Activated CD4-positive, alpha-beta T cell treated with anti-CD3 and anti-CD28 coated beads, Interleukin-2, amount 50 U/mL, for 1 hour (primary cell): ENCODE data around the gene DKC1.
A peak's percentile ranks its signal among the peaks of the same experiment; 100 is the strongest.

Source experiments
- DNase-seq: peaks from one replicate; pipeline ENCODE4 v3.0.0-alpha.2; 2020

The DKC1 gene

DNA sequence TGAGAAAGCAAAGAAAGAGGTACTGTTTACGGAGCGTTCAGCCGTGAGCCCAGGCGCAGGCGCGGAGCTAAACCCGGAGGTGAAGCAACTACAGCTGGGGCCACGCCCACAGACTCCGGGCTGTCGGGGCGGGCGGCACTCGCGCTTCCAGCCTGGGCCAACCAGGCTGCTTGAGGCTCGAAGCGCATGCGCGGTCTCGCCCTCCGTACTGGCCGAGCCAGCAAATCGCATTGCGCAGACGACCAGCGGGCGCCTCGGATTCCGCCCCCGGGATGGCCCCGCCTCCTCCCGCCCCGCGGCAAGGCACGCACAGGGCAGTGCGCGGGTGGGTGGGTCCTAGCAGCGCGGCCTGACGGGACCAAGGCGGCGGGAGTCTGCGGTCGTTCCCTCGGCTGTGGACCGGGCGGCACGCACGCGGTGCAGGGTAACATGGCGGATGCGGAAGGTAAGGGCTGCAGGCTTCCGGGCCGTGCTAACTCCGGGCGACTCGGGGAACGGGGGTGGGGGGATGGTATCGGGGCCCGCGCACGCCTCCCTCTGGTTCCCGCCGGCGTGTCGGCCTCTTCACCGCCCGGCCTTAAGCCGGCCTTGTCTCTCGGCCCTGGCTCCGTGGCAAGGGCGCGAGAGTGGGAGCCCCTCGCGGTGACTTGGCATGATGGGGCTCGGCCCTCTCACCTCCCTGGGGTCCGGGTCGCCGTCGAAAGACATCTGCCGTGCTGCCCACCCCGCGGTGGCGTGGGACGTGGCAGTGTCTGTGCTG is at the start of gene DKC1:
Gene DKC1 (plus strand): TSS at position 328 of the 760 bp plus-strand sequence. CDS start 102 bp downstream, at position 430.
- DNase-seq, result peak; percentile 92

DNA sequence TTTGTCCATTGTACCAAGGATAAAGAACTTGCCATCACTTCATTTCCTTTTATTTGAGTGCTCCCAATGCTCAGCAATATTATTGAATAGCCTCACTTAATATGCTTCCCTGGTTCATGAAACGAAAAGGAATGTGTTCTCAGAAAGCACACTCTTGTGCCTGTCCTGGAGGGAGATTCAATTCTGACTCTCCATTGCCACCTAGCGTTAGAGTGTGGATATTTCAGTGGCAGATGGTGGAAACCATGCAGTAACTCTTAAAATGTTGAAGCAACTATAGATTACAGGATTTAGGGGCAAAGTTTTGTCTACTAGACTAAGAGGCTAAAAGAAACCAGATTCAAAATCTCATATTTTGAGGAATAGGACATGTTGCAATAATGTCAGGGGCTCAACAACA is 47.7 kb upstream of the DKC1 start:
- DNase-seq, result peak; percentile 35

DNA sequence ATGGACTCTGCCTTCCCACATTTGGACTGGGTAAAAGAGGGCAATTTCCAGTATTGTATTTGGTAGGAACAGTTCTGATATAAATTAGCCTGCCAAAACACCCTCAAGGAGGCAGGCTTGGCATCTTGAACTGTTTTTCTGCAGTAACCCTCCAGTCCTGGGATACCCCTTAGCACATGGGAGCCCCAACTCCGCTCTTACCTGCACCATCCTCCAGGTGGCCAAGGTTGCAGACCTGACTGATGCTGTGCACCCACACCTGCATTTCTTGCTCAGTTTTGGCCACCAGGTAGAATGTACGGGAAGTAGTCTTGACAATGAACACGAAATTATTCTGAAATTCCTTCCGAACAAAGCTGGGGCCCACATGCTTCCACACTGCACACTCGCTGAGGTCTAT is 46.8 kb upstream of the DKC1 start:
- no peak for DNase-seq

DNA sequence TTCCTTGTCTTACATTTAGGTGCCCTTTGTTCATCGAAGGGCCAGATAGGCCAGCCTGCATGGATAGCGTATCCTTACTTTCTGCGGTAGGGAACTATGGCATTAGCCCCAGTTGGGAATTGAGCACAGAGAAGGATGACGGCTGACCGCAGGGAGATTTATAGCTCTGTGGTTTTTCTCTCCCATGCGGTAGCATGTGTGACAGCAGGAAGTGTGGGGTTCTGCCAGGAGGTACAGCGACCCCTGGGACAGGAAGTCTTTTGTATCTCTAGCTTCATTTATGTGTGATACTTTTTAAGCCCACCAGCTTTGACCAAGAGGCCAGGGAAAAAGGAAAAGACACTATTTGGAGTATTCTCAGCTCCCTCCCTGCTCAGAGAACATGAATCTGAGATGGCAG is 44.8 kb upstream of the DKC1 start:
- no peak for DNase-seq

DNA sequence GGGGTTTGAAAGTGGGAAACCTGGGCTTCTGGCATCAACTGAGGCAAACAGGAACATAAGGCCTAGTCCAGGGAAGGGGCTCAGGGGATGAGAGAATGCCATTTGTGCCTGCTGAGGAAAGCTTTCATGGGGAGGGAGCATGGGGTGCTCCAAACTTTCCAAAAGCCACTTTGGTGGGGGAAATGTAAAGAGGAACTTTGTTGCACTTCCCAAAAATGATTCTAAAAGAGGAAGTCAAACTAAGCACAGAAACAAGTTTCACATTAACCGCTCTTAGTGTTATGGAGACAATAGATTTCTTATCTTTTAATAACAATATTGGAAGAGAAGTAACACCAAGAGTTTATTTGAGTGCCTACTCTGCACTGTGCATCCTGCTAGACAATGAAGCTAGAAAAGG is 44.0 kb upstream of the DKC1 start:
- DNase-seq, result no peak

DNA sequence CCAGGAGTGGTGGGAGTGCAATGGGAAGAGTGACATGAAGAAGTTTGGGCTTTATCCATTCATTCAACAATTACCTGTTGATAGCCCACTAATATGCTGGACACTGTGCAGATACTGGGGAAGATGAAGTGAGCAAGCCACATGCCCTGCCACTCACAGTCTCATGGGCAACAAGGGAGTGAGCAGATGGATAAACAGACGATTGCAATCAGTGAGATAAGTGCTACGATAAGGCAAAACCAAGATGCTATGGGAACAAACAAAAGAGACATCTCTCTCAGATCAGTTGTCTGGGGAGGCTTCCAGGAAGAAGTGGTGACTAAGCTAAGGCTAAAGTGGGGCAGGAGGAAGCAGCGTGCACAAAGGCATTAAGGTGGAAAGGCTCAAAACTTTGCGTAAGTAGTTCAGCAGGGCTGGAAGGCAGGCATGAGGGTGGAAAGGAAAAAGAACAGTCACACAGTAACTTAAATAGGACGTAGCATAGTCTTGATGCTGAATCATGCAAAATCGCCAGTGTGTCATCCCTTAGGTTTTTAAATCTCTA is 43.5 kb upstream of the DKC1 start:
- peak; percentile 26 for DNase-seq

DNA sequence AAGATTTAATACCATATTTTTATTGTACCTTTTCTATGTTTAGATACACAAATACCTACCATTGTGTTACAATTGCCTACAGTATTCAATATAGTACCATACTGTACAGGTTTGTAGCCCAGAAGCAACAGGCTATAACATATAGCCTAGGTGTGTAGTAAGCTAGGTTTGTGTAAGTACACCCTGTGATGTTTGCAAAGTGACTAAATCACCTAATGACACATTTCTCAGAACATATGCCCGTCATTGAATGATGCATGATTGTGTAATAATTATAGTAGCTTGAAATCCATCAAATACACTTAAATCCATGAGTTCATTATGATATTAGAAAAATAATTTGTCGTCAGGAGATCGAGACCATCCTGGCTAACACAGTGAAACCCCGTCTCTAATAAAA is 42.6 kb upstream of the DKC1 start:
- DNase-seq, result no peak

DNA sequence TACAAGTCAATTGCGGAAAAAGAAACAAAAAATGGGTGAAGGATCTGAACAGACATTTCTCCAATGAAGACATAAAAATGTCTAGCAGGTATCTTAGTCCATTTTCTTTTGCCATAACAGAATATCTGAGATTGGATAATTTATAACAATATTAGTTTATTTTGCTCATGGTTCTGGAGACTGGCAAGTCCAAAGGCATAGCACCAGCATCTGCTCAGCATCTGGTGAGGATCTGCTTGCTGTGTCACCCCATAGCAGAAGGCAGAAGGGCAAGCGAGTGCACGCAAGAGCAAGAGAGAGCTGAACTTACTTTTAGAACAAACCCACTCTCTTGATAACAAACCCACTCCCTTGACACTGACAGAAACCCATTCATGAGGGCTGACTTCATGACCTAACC is 41.5 kb upstream of the DKC1 start:
- no peak for DNase-seq

DNA sequence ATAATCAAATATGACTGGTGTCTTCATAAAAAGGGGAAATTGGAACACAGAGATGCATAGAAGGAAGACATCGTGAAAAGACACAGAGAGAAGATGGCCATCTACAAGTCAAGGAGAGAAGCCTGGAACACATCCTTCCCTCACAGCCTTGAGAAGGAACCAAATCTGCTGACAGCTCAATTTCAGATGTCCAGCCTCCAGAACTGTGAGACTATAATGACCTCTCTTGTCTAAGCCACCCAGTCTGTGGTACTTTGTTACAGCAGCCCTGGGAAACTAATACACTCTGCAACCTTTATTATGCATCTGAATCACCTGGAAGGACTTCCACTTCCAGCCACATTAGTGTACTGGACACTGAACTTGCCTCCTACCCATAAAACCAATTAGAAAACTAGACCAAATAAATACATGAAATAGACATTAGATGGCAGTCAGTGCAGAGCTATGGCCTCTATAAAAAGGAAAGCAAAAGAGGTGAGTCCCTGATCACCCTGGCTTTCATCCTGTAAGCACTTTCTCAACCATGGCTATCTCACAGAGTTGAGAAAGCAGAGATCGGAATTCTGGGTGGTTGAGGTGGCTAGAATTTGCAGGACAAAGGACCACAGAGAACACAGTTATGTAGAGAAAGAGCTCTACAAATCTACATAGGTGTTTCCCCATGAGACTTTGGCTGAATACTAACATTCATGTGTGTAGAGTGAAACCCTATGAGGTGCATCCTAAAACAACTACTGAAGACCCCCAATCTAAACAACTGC is 37.5 kb upstream of the DKC1 start:
- DNase-seq, result no peak

DNA sequence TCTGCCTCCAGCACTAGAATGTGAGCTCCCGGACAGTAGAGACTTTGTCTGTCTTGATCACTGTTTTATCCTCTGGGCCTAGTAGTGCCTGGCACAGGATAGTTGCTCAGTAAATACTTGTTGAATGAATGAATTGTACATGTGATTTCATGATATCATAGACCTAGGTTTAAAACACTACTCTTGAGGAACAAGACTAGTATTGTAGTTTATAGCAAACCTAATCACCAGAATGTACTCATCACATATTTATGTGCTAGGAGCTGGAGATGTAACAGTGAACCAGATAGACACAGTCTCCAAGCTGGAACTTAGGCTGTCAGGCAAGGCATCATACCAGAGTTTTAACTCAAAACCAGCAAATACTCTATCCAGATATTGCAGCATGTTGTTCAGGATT is 35.2 kb upstream of the DKC1 start:
- no peak for DNase-seq

DNA sequence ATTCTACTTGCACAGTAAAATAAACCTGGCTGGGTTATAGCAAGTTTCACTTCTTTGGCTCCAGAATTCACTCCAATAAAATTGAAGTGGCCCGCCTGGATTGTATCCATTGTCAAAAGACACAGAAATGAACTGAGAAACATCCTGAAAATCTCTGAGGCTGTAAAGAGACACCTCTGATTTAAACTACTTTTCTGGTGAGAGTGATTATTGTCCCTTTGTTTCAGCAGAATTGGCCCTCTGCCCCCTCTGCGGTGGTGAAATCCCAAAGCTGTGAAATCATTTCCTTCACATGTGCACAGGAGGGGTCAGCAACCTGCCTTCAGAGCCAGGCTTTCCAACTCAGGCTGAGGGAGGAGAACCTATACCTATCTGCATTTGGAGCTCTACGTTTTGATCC is 34.8 kb upstream of the DKC1 start:
- no peak for DNase-seq

DNA sequence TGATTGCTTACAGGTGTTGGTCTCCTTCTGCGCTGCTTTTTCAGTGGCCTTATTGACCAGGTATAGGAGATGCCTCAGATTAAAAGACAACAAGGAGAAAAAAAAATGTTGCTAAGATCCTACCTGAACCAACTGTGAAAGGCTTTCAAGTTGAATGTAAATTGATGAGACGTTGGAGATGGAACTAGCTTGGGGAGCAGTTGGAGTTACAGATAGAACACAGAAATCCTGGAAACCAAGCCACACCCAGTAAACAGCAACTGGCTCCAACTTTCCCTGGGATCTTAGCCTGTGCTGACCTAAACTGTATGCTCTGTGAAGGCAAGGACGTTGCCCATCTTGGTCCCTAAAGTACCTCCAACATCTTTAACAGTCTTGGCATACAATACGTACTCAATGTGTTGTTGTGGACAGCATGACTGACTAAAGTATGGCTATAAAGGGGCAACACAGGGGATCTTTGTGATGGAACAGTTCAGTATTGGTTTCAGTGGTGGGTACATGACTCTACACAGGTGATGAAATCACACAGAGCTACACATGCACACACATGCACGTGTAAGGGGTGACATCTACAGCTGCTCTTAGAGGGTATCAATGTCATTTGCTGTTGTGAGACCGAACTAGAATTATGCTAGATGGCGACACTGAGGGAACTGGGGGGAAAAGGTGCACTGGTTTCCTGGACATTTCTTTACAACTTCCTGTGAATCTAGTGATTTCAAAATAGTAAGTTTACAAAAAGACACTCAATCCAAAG is 34.1 kb upstream of the DKC1 start:
- DNase-seq, result no peak

DNA sequence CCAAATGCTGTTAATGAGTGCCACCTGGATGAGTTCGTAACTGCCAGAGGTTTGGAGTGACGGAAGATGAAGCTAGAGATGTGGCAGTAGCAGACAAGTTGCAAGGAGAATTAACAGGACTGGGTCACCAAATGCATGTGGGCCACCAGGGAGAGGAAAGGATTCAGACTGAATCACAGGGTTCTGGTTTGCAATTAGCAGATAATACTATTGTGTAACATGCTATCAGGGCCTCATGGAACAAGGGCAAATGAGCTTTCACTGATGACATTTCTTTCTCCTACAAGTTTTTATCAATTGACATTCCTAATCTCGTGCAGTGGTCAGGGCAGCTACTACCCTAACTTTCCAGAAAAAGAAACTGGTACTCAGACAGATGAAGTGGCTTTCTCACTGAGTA is 33.2 kb upstream of the DKC1 start:
- DNase-seq, result no peak

DNA sequence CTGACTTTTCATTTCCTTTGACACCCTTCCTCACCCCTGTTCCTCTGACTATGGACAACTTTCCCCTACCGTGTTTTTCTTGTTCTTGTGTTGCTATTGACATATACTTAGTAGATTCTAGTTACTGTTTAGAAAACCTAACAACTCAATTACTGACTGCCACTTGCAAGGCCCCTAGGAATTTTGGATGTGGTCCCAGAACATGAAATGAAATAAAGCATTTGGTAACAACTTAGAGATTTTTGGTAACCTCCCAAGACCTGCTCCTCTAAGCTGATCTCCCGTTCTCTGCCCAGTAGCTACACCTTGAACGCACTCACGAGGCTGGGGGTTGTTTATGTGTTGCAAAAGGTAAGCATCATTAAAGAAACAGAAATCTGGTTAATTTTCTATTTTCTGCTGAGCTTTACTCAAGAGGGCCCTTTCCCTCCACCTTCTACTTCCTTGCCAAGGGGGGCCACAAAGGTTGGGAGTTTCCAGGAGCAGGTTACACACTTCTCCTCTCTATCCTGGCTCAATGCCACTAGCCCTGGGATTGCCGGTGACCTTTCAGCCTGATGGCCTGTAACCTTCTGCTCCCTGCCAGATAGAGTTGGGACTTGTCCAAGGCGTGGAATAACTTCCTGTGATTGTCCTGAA is 32.3 kb upstream of the DKC1 start:
- no peak for DNase-seq

DNA sequence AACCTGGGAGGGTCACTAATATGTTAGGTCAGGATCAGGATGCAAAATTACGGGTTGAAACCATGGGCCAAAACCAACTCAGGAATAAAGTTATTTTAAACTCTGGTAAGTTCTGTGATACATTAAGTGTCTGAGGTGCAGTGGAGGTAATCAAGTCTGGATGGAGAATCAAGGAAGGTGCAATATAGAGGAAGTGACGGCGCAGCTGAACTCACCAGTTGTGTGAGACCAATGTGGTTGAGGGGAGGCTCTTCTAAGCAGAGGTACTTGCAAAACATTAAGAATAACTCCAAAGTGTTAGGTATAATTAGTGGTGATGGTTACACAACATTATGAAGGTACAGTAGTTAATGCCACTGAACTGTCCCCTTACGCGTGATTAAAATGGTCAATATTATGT is 31.5 kb upstream of the DKC1 start:
- DNase-seq, result no peak

DNA sequence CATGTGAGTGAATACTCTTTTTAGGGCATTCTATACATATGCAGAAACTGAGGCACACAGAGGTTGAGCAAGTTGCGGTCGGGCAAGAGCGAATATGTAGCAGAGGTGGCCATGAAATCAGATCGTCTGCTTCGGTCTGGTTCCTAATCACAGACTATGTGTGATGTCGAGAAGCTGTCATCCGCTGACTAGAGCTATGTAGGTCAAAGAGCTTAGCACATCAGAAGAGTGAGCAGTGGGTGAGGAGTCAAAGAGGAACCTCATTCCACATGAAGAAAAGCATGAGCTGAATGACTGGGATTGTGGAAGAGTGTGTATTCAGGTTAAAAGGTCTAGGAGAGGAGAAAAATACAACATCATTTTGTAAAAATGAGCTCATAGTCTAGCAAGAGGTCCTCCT is 30.8 kb upstream of the DKC1 start:
- DNase-seq, result no peak

DNA sequence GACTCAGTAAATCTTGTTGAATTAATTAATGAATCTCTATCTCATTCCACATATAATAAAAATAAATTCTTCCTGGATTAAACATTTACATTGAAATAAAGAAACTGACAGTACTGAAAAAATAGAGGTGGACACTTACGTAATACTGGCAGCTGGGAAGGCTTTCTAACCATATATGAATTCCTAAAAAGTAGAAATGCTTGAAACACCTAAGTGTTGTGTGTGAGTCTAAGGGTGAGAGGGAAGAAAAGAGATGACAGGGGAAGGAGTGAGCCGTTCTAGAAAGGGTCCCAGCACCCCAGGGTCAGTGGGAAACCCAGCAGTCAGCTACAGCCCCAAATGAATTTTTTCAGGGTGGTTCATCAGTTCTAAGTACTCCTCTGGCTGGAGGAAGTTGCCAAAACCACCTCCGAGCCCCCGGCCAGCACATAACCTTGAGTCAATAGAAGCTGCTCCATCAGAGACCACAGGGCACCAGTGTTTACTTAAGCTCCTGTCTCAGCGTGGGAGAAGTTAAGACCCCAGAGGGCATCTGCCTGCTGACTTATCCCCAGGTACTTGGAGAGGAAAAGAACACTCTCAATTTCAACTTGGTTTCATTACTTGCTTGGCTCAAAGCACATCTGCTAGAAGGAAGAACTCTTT is 30.1 kb upstream of the DKC1 start:
- DNase-seq, result no peak

DNA sequence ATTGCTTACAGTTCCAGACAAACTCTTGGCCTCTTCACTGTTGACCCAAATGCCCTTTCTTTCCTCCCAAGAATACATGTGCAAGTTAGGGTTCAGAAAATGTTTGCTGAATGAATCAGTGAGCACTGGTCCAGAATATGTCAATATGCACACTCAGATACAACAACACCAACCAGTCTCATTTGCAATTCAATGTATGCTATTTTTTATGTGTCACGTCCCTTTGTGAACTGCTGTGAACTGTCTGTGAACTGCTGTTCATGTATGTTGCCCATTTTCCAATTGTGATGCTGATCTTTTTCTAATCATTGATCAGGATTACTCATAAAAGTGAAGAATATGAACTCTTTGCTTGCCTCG is 29.6 kb upstream of the DKC1 start:
- no peak for DNase-seq

DNA sequence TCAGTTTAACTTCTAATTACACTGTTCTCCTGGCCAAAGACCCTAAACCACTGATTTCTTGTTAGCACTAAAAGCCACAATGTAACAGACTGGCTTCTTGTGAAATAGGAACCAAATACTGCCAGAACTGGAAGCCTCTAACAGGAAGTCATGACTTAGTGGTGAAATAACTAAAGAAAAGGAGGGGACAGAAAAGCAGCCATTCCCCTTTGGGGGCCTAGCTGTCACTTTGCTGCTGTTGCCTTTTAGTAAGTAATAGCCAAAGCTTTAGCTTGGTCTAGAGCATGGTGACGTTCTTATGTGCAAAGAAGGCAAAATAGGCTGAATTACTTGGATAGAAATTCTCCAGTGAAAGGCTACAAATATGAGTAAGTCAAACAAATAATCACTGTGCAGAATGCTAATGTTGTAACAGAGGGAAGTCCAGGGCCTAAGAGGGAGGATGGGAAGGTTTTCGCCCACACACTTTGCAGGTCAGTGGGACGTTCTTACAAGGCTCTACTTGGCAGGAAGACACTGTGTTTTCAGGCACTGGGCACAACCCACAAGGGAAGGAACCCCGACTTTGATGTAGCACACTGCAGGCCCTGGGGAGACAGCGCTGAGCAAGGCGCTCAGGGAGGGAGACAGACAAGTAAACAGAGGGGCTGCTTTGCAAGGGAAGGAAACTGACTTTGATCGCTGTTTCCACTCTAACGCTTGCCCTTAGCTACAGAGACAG is 28.4 kb upstream of the DKC1 start:
- peak; percentile 38 for DNase-seq

DNA sequence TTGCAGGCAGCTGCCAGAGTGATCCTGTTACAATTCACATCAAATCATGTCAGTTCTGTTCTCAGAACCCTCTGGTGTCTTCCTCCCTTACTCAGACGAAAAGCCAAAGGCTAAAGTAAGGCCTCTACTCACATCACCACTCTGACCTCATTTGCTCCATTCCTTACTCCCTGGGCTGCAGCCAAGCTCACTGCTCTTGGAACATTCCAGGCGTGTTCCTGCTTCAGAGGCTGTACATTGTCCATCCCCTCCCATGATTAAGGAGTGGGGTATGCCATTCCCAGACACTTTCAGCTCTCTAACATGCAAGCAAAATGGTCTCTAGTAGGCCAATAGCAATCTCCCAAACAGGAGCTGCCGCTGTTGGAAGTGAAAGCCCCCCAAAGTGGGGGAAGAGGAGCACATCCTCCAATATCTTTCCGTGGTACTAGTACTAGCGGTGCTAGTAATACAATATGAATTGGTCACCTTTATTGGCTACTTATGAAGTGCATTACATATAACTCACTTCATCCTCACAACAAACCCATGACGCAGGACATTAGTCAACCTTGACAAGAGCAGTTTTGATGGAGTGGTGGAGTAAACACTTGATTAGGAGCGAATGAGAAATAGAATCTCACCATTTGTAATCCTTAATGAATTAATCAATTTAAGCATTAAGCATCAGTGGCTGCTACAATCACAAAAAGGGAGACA is 26.8 kb upstream of the DKC1 start:
- DNase-seq, result no peak

DNA sequence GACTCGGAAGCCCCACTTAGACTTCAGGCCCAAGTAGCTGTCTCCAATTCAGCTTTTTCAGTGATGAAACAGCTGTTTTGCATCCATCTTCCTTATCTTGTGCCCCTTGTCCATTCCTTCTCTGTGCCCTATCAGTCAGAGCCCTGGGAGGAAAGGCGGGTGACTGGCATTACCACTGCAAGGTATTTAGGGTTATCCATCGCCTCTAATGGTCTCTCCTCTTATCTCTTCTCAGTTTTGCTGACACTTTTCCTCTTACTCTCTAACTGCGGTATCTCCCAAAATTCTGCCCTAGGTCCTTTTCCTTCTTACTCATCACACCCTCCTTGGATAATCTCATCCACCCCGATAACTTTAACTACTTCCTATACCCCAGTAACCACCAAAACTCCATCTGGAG is 25.5 kb upstream of the DKC1 start:
- DNase-seq, result no peak
